Iris pigment epithelial cell (primary cell): ENCODE data around the gene PCF11.
"Not testable (repeated sequence)": the region's sequence is repeated elsewhere in the genome, so short reads cannot be mapped to it uniquely, and the experiment has no call there.

Experiments
- DNase-seq: peaks from one replicate; pipeline ENCODE4 v3.0.0-alpha.2; 2011; ENCODE audit warnings: low read depth

Gene PCF11

GRCh38 chr11:83156996-83157593 is at the start of gene PCF11:
PCF11 (plus strand) TSS chr11:83157131; CDS start chr11:83157440, 309 bp downstream.
- DNase-seq: peak; percentile 100

- DNase-seq: no peak
Observed at GRCh38 chr11:83112886-83113285, 44.0 kb upstream of the PCF11 start.

GRCh38 chr11:83115026-83115425 is 41.9 kb upstream of the PCF11 start:
- no peak for DNase-seq

GRCh38 chr11:83115551-83115950 is 41.4 kb upstream of the PCF11 start:
- DNase-seq: no peak

GRCh38 chr11:83116015-83116641 is 40.8 kb upstream of the PCF11 start:
- DNase-seq: no peak

- peak; percentile 37 for DNase-seq
Observed at GRCh38 chr11:83118814-83119213, 38.1 kb upstream of the PCF11 start.

- peak; percentile 22 for DNase-seq
Observed at GRCh38 chr11:83119216-83119615, 37.7 kb upstream of the PCF11 start.

- peak; percentile 33 for DNase-seq
Observed at GRCh38 chr11:83120327-83120726, 36.6 kb upstream of the PCF11 start.

- no peak for DNase-seq
Observed at GRCh38 chr11:83122050-83122449, 34.9 kb upstream of the PCF11 start.

- DNase-seq: no peak
Observed at GRCh38 chr11:83122766-83123165, 34.2 kb upstream of the PCF11 start.

GRCh38 chr11:83124636-83125424 is 32.1 kb upstream of the PCF11 start:
- DNase-seq: no peak

- no peak for DNase-seq
Observed at GRCh38 chr11:83125577-83125976, 31.4 kb upstream of the PCF11 start.

- no peak for DNase-seq
Observed at GRCh38 chr11:83127310-83127637, 29.7 kb upstream of the PCF11 start.

GRCh38 chr11:83132191-83132590 is 24.7 kb upstream of the PCF11 start:
- no peak for DNase-seq

GRCh38 chr11:83133266-83133665 is 23.7 kb upstream of the PCF11 start:
- DNase-seq: not testable (repeated sequence)

- DNase-seq: no peak
Observed at GRCh38 chr11:83139310-83139709, 17.6 kb upstream of the PCF11 start.

GRCh38 chr11:83140691-83141455 is 16.1 kb upstream of the PCF11 start:
- DNase-seq: no peak

- DNase-seq: no peak
Observed at GRCh38 chr11:83147895-83148294, 9.0 kb upstream of the PCF11 start.

- no peak for DNase-seq
Observed at GRCh38 chr11:83150450-83150849, 6.5 kb upstream of the PCF11 start.

GRCh38 chr11:83151274-83151977 is 5.5 kb upstream of the PCF11 start:
- no peak for DNase-seq

GRCh38 chr11:83152264-83152663 is 4.7 kb upstream of the PCF11 start:
- no peak for DNase-seq

- no peak for DNase-seq
Observed at GRCh38 chr11:83153764-83154163, 3.2 kb upstream of the PCF11 start.
